A549 (cell line): Measurements from ENCODE around the gene GRIK2. TPM values are rescaled to one million over a fixed set of nuclear protein-coding genes. Genes with fewer than 3 reads are reported as not detected.

ENCODE experiments used
- ATAC-seq, 2 experiments: fragments of 200-7000 bp in 1 of 2; fragments of >200 bp in 1 of 2; cut with Nextera tagmentation in 1 of 2; cut with Tn5 transposase in 1 of 2; 3 replicates each; pipeline versions ENCODE4 v1.8.0 to v1.9.1; 2018 to 2020; ENCODE audit warnings: mild to moderate bottlenecking in 1 of 2, moderate library complexity in 1 of 2
- CTCF ChIA-PET: fragments of 300-600 bp; sonication (Branson Sonifier 250); formaldehyde crosslinking; extraction: SDS; loops from one replicate; lab custom pipeline; 2021; ENCODE audit warnings: antibody characterized with exemption, inconsistent platforms; lab: Yijun Ruan, JAX
- POLR2A ChIA-PET: fragments of 350-600 bp; formaldehyde crosslinking; extraction: SDS; loops from one replicate; lab custom pipeline; 2021; ENCODE audit warnings: antibody characterized with exemption, inconsistent platforms; lab: Yijun Ruan, JAX
- DNase-seq, 2 experiments: peaks; one replicate each; pipeline versions ENCODE4 v3.0.0 to v3.0.0-alpha.2; 2011 to 2016; ENCODE audit warnings: low read depth in 1 of 2, low spot score in 1 of 2
- FAIRE-seq: peaks from 2 replicates; lab custom pipeline; 2011; peaks lifted over from hg19 to GRCh38; lab: Jason Lieb, UNC
- H3K27ac ChIP-seq, 2 experiments: fragments of >200 bp; sonication (Bioruptor Twin); formaldehyde crosslinking; 3 replicates each; pipeline ENCODE4 v1.5.1; 2016 to 2017
- H3K4me1 ChIP-seq: fragments of >200 bp; sonication (Bioruptor Twin); formaldehyde crosslinking; 3 replicates; pipeline ENCODE4 v1.6.1; 2016
- H3K4me2 ChIP-seq: fragments of >200 bp; sonication (Bioruptor Twin); formaldehyde crosslinking; 3 replicates; pipeline ENCODE4 v1.6.1; 2016
- H3K4me3 ChIP-seq: fragments of >200 bp; sonication (Bioruptor Twin); formaldehyde crosslinking; 3 replicates; pipeline ENCODE4 v1.5.1; 2016
- H3K9me3 ChIP-seq: fragments of >200 bp; sonication (Bioruptor Twin); formaldehyde crosslinking; 3 replicates; pipeline ENCODE4 v1.6.1; 2016
- ATOH8 ChIP-seq: fragments of 250-450 bp; sonication (Bioruptor Pico); IDR thresholded peaks from 2 replicates; pipeline ENCODE4 v1.5.0; 2020; ENCODE audit warnings: low read depth, mild to moderate bottlenecking, moderate library complexity
- BHLHE40 ChIP-seq: IDR thresholded peaks from 2 replicates; pipeline ENCODE4 v1.6.1; 2012; ENCODE audit warnings: low read depth, low read length, inconsistent platforms
- CBX8 ChIP-seq: fragments of 200-600 bp; sonication (generic); IDR thresholded peaks from 2 replicates; pipeline ENCODE4 v1.6.1; 2016
- CEBPB ChIP-seq, 2 experiments: fragments of >200 bp in 1 of 2; sonication (Bioruptor Twin) in 1 of 2; formaldehyde crosslinking in 1 of 2; IDR thresholded peaks; 2 replicates each; pipeline ENCODE4 v1.6.1; 2012 to 2016
- EHF ChIP-seq: fragments of 250-450 bp; sonication (Bioruptor Pico); IDR thresholded peaks from 2 replicates; pipeline ENCODE4 v1.5.0; 2020; ENCODE audit warnings: mild to moderate bottlenecking
- EHMT2 ChIP-seq: fragments of 200-600 bp; sonication (generic); IDR thresholded peaks from 2 replicates; pipeline ENCODE4 v1.6.1; 2016; ENCODE audit warnings: antibody characterized with exemption, low read depth, mild to moderate bottlenecking, moderate library complexity
- ELK1 ChIP-seq: fragments of 150-350 bp; IDR thresholded peaks from 2 replicates; pipeline ENCODE4 v1.6.1; 2014; ENCODE audit warnings: low read depth, mild to moderate bottlenecking, low read length
- EP300 ChIP-seq, 2 experiments: fragments of >200 bp; sonication (Bioruptor Twin); formaldehyde crosslinking; IDR thresholded peaks; 2 replicates in 1 of 2; 3 replicates in 1 of 2; pipeline ENCODE4 v1.6.1; 2016 to 2017
- ESRRA ChIP-seq: fragments of 150-350 bp; IDR thresholded peaks from 2 replicates; pipeline ENCODE4 v1.6.1; 2014; ENCODE audit warnings: mild to moderate bottlenecking, low read length, borderline replicate concordance
- FOXS1 ChIP-seq: fragments of 250-450 bp; sonication (Bioruptor Pico); IDR thresholded peaks from 2 replicates; pipeline ENCODE4 v1.5.0; 2020; ENCODE audit warnings: mild to moderate bottlenecking, moderate library complexity
- GATA3 ChIP-seq: IDR thresholded peaks from 2 replicates; pipeline ENCODE4 v1.6.1; 2012; ENCODE audit warnings: borderline replicate concordance
- HDAC2 ChIP-seq: fragments of 200-600 bp; sonication (generic); IDR thresholded peaks from 2 replicates; pipeline ENCODE4 v1.6.1; 2016
- JUNB ChIP-seq: fragments of >200 bp; sonication (Bioruptor Twin); formaldehyde crosslinking; IDR thresholded peaks from 2 replicates; pipeline ENCODE4 v1.6.1; 2016
- MAFK ChIP-seq: fragments of 450-650 bp; IDR thresholded peaks from 2 replicates; pipeline ENCODE4 v1.6.1; 2014; ENCODE audit not compliant: partially characterized antibody
- MAZ ChIP-seq: fragments of 150-350 bp; IDR thresholded peaks from 2 replicates; pipeline ENCODE4 v1.6.1; 2014; ENCODE audit warnings: antibody characterized with exemption, low read depth, low read length, borderline replicate concordance
- NPAS2 ChIP-seq: fragments of 250-450 bp; sonication (Bioruptor Pico); IDR thresholded peaks from 2 replicates; pipeline ENCODE4 v1.8.0; 2022; ENCODE audit warnings: mild to moderate bottlenecking, moderate library complexity, borderline replicate concordance
- NR3C1 ChIP-seq: fragments of >200 bp; sonication (Bioruptor Twin); formaldehyde crosslinking; IDR thresholded peaks from 3 replicates; pipeline ENCODE4 v1.6.1; 2017
- PHF8 ChIP-seq: fragments of 200-600 bp; sonication (generic); IDR thresholded peaks from 2 replicates; pipeline ENCODE4 v1.6.1; 2016; ENCODE audit warnings: low read depth, mild to moderate bottlenecking, antibody characterized with exemption, moderate library complexity, borderline replicate concordance
- RARB ChIP-seq: fragments of 250-450 bp; sonication (Bioruptor Pico); IDR thresholded peaks from 2 replicates; pipeline ENCODE4 v1.8.0; 2021; ENCODE audit warnings: mild to moderate bottlenecking, moderate library complexity
- SMC3 ChIP-seq: fragments of >200 bp; sonication (Bioruptor Twin); formaldehyde crosslinking; IDR thresholded peaks from 3 replicates; pipeline ENCODE4 v1.6.1; 2018; ENCODE audit warnings: inconsistent platforms
- SREBF2 ChIP-seq: fragments of 450-650 bp; IDR thresholded peaks from 2 replicates; pipeline ENCODE4 v1.6.1; 2014; ENCODE audit warnings: mild to moderate bottlenecking, moderate library complexity
- TFCP2L1 ChIP-seq: fragments of 250-450 bp; sonication (Bioruptor Pico); IDR thresholded peaks from 2 replicates; pipeline ENCODE4 v1.5.0; 2021; ENCODE audit warnings: mild to moderate bottlenecking
- TP53 ChIP-seq: fragments of 250-450 bp; sonication (Bioruptor Pico); IDR thresholded peaks from 2 replicates; pipeline ENCODE4 v1.5.0; 2021; ENCODE audit warnings: mild to moderate bottlenecking, moderate library complexity
- USF2 ChIP-seq: fragments of 450-650 bp; IDR thresholded peaks from 2 replicates; pipeline ENCODE4 v1.6.1; 2014; ENCODE audit warnings: antibody characterized with exemption
- ZNF302 ChIP-seq: fragments of 250-450 bp; sonication (Bioruptor Pico); IDR thresholded peaks from 2 replicates; pipeline ENCODE4 v1.9.0; 2021; ENCODE audit warnings: inconsistent platforms, mild to moderate bottlenecking, moderate library complexity
- WGBS: methylation state at CpG from one replicate; pipeline ENCODE4 v1.1.6; 2017; ENCODE audit errors: missing lambda C conversion rate; 5-methylcytosine and 5-hydroxymethylcytosine counted together
- polyA plus RNA-seq, 4 experiments: library from polyadenylated mRNA; depleted of rRNA in 3 of 4; stranded (reverse); fragments of >200 nt; fragmentation: RNase III in 1 of 4; extraction: RNeasy Plus Mini Kit Qiagen cat#74134 plus additional on column Dnase treatment in 1 of 4; gene quantifications; 2 replicates in 3 of 4; 3 replicates in 1 of 4; pipeline ENCODE4 v1.2.3, GENCODE V29; 2011 to 2017
- TF ChIP-seq, protein P1 (sequence below): fragments of >200 bp; sonication (Bioruptor Twin); formaldehyde crosslinking; IDR thresholded peaks from 3 replicates; pipeline ENCODE4 v1.6.1; 2016
- TF ChIP-seq, protein P2 (sequence below): IDR thresholded peaks from 2 replicates; pipeline ENCODE4 v1.6.1; 2012; ENCODE audit warnings: low read depth, borderline replicate concordance
- TF ChIP-seq, protein P3 (sequence below): IDR thresholded peaks from 2 replicates; pipeline ENCODE4 v1.6.1; 2012
- TF ChIP-seq, protein P4 (sequence below): IDR thresholded peaks from 2 replicates; pipeline ENCODE4 v1.6.1; 2012

Gene GRIK2
- polyA plus RNA-seq, 2 of the 4 experiments (the other 2 are of a cell fraction), result 0.56 to 0.65 TPM

- ChIA-PET POLR2A (no interaction called here), CTCF (interaction anchor here (0.5 kb wide), 1 partner anchor 115 kb away, joined by 3 read pairs; no protein-coding TSS in a partner anchor)
- DNase-seq, result no peak
- no peak overlapping the region for H3K4me3 ChIP-seq
- no peak overlapping the region for H3K27ac ChIP-seq
- FAIRE-seq, result no peak
- no peaks in the 10 kb centered on the region for H3K4me1 ChIP-seq
- 46% methylated on average over 1 of the region's 1 CpG for WGBS
- ATAC-seq, result no peak
- H3K9me3 ChIP-seq, result no peaks in the 10 kb centered on the region
- no peak overlapping the region for H3K4me2 ChIP-seq
- TF ChIP-seq NPAS2 (no peak), CBX8 (no peak), FOXS1 (no peak)
- TF ChIP-seq, all 56 proteins: peak for 0
These were observed 542.2 kb downstream of the GRIK2 start for GRCh38 chr6:101935732-101936131.

DNA sequence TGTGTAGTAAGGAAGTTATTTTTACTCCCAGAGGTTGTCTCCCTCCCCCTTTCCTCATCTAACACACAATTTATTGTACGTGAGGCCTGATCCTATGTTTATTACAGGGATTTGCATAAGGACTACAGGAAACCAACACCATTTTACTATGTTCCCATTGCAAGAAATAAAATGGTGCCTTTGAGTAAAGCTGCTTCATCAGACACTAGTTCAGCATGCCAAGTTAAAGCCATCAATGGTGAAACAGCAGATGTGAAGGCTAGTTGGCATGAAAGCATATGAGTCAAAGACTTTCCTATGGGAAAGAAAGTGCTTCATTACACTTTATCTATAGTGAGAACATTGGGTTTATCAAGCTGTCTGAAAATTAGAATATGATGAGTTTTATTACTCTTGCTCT lies 543.0 kb downstream of the GRIK2 start:
- no peak overlapping the region for H3K4me2 ChIP-seq
- ATAC-seq (no peak), DNase-seq (no peak), FAIRE-seq (no peak)
- H3K4me1 ChIP-seq, result no peaks in the 10 kb centered on the region
- CTCF ChIA-PET, result no interaction called here
- TF ChIP-seq FOXS1, result no peak
- no peak for TF ChIP-seq SREBF2
- TF ChIP-seq, protein P1, sequence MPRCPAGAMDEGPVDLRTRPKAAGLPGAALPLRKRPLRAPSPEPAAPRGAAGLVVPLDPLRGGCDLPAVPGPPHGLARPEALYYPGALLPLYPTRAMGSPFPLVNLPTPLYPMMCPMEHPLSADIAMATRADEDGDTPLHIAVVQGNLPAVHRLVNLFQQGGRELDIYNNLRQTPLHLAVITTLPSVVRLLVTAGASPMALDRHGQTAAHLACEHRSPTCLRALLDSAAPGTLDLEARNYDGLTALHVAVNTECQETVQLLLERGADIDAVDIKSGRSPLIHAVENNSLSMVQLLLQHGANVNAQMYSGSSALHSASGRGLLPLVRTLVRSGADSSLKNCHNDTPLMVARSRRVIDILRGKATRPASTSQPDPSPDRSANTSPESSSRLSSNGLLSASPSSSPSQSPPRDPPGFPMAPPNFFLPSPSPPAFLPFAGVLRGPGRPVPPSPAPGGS, result no peak
- TF ChIP-seq TP53 (CRISPR knock-in tag), result no peak
- no peak for TF ChIP-seq CEBPB (IDR thresholded peaks at IDR 0.05)
- no peak for TF ChIP-seq NPAS2
- TF ChIP-seq, protein P2, sequence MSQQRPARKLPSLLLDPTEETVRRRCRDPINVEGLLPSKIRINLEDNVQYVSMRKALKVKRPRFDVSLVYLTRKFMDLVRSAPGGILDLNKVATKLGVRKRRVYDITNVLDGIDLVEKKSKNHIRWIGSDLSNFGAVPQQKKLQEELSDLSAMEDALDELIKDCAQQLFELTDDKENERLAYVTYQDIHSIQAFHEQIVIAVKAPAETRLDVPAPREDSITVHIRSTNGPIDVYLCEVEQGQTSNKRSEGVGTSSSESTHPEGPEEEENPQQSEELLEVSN, result no peak
- TF ChIP-seq BHLHE40, result no peak
- no peak for TF ChIP-seq ZNF302
- no peak for TF ChIP-seq EHF
- TF ChIP-seq ATOH8, result no peak
- TF ChIP-seq NR3C1, result no peak
- TF ChIP-seq SMC3, result no peak
- TF ChIP-seq JUNB, result no peak
- no peak for TF ChIP-seq MAZ
- TF ChIP-seq, protein P3, sequence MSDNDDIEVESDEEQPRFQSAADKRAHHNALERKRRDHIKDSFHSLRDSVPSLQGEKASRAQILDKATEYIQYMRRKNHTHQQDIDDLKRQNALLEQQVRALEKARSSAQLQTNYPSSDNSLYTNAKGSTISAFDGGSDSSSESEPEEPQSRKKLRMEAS, result no peak
- TF ChIP-seq RARB (CRISPR knock-in tag), result no peak
- TF ChIP-seq, protein P4, sequence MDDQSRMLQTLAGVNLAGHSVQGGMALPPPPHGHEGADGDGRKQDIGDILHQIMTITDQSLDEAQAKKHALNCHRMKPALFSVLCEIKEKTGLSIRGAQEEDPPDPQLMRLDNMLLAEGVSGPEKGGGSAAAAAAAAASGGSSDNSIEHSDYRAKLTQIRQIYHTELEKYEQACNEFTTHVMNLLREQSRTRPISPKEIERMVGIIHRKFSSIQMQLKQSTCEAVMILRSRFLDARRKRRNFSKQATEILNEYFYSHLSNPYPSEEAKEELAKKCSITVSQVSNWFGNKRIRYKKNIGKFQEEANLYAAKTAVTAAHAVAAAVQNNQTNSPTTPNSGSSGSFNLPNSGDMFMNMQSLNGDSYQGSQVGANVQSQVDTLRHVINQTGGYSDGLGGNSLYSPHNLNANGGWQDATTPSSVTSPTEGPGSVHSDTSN, result no peak
- no peak for TF ChIP-seq TFCP2L1 (CRISPR knock-in tag)
- no peak for TF ChIP-seq GATA3
- POLR2A ChIA-PET, result no interaction called here
- WGBS, result 42% methylated on average over 1 of the region's 1 CpG
- no peak overlapping the region; a peak in 1 of 6 replicates for H3K27ac ChIP-seq
- H3K9me3 ChIP-seq, result no peaks in the 10 kb centered on the region
- H3K4me3 ChIP-seq, result no peak overlapping the region

DNA sequence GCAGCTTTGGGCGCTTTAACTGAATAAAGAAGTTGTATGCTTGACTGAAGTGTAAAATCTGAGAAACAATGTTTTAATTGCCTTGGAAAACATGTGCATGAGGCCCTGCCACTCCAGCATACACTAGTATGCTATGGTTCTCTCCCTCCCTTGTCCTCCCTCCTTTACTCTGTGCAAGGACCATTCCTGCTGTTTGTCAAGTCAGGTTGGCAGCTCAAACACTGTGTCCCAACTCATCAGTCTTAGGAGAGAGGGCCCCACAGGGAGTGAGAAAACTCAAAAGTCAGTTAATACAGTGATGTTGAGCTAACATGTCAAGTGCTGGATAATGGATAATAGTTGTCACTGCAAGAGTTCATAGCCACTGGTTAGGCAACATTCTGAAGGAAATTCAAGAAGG lies 543.6 kb downstream of the GRIK2 start:
- H3K27ac ChIP-seq, result no peak overlapping the region; a peak in 1 of 6 replicates
- no peak for FAIRE-seq
- ChIA-PET CTCF (no interaction called here), POLR2A (no interaction called here)
- TF ChIP-seq PHF8 (no peak), NR3C1 (no peak), EHMT2 (no peak), ELK1 (no peak), HDAC2 (no peak), EP300 (IDR thresholded peaks at IDR 0.05) (no peak), ESRRA (no peak), USF2 (no peak), JUNB (no peak), MAFK (no peak)
- TF ChIP-seq, protein P2, result no peak
- TF ChIP-seq, protein P4, result no peak
- H3K4me3 ChIP-seq, result no peak overlapping the region
- no peak for ATAC-seq
- H3K9me3 ChIP-seq, result no peaks in the 10 kb centered on the region
- H3K4me1 ChIP-seq, result no peaks in the 10 kb centered on the region
- WGBS, result 68% methylated on average over 1 of the region's 1 CpG
- DNase-seq, result no peak
- no peak overlapping the region for H3K4me2 ChIP-seq
